ENCODE measurements around the gene SOX15.

Gene SOX15

GRCh38 chr17:7559320-7560171, 30.3 kb downstream of the SOX15 start:
- H3K9ac ChIP-seq (ENCODE audit: low read length): peak overlapping the region; percentile 20
- no peak overlapping the region for H3K4ac ChIP-seq (ENCODE audit: low read depth, low read length)
- no peak overlapping the region for H3K4me2 ChIP-seq (ENCODE audit: low read length)
- no CpG with 5 or more reads among the region's 18 CpGs for WGBS (ENCODE audit: extremely low coverage, insufficient coverage, low lambda C conversion rate)
- H3K56ac ChIP-seq (ENCODE audit: low read length): peak overlapping the region; percentile 19
- H3K4me1 ChIP-seq (ENCODE audit: control insufficient read depth, low read depth, low read length): peaks cover 7% of the 10 kb centered on the region
- no peak overlapping the region for H2BK120ac ChIP-seq (ENCODE audit: low read depth, low read length)
- no peak overlapping the region for H3K4me3 ChIP-seq (ENCODE audit: low read length)
- peaks cover 14% of the 10 kb centered on the region for H3K79me1 ChIP-seq (ENCODE audit: low read length)
- no peak overlapping the region for H2BK15ac ChIP-seq (replicated peaks; ENCODE audit: low read depth)
- H3K23ac ChIP-seq (ENCODE audit: low read length): no peak overlapping the region
- peaks cover 20% of the 10 kb centered on the region for H3K79me2 ChIP-seq (ENCODE audit: control insufficient read depth, insufficient read depth, low read length)
- no peak overlapping the region for H2AK5ac ChIP-seq (ENCODE audit: low read length)
- no peak overlapping the region for H2BK5ac ChIP-seq (ENCODE audit: low read length)
- H4K8ac ChIP-seq (ENCODE audit: low read depth, low read length): no peak overlapping the region
- H3K27me3 ChIP-seq (ENCODE audit: insufficient read depth, low read length, poor library complexity): no peaks in the 10 kb centered on the region
- H3K36me3 ChIP-seq (ENCODE audit: control insufficient read depth, insufficient read depth, low read length): peaks cover 3% of the 10 kb centered on the region
- no peak overlapping the region for H3K18ac ChIP-seq (ENCODE audit: low read length)
- no peak overlapping the region for H3K27ac ChIP-seq (ENCODE audit: low read depth, low read length)
- no peak overlapping the region for H4K5ac ChIP-seq (ENCODE audit: low read length)
- DNase-seq: no peak

- H3K79me1 ChIP-seq (ENCODE audit: low read length): peaks cover 7% of the 10 kb centered on the region
Observed at GRCh38 chr17:7558544-7559319, 31.2 kb downstream of the SOX15 start, which contains the start of gene TNFSF13. TSS of gene TNFSF13 (plus strand) at chr17:7558750. CDS start at chr17:7559040, 290 bp downstream.

GRCh38 chr17:7557775-7558543, 31.9 kb downstream of the SOX15 start:
- peaks cover 8% of the 10 kb centered on the region for H3K79me2 ChIP-seq (ENCODE audit: control insufficient read depth, insufficient read depth, low read length)
- H3K4me3 ChIP-seq (ENCODE audit: low read length): no peak overlapping the region
- no peak overlapping the region for H2BK120ac ChIP-seq (ENCODE audit: low read depth, low read length)
- peak; percentile 74 for DNase-seq
- H3K36me3 ChIP-seq (ENCODE audit: control insufficient read depth, insufficient read depth, low read length): no peaks in the 10 kb centered on the region
- H3K4ac ChIP-seq (ENCODE audit: low read depth, low read length): no peak overlapping the region
- peaks cover 7% of the 10 kb centered on the region for H3K4me1 ChIP-seq (ENCODE audit: control insufficient read depth, low read depth, low read length)
- no peak overlapping the region for H4K5ac ChIP-seq (ENCODE audit: low read length)
- no peak overlapping the region for H2BK15ac ChIP-seq (replicated peaks; ENCODE audit: low read depth)
- H2AK5ac ChIP-seq (ENCODE audit: low read length): no peak overlapping the region
- WGBS (ENCODE audit: extremely low coverage, insufficient coverage, low lambda C conversion rate): no CpG with 5 or more reads among the region's 21 CpGs
- H3K56ac ChIP-seq (ENCODE audit: low read length): peak overlapping the region; percentile 73
- no peaks in the 10 kb centered on the region for H3K27me3 ChIP-seq (ENCODE audit: insufficient read depth, low read length, poor library complexity)
- H3K4me2 ChIP-seq (ENCODE audit: low read length): no peak overlapping the region
- peak overlapping the region; percentile 25 for H3K9ac ChIP-seq (ENCODE audit: low read length)
- no peak overlapping the region for H3K27ac ChIP-seq (ENCODE audit: low read depth, low read length)
- H3K23ac ChIP-seq (ENCODE audit: low read length): no peak overlapping the region
- no peak overlapping the region for H3K18ac ChIP-seq (ENCODE audit: low read length)
- H3K79me1 ChIP-seq (ENCODE audit: low read length): peaks cover 6% of the 10 kb centered on the region
- no peak overlapping the region for H2BK5ac ChIP-seq (ENCODE audit: low read length)
- H4K8ac ChIP-seq (ENCODE audit: low read depth, low read length): no peak overlapping the region

More at GRCh38 chr17:7558544-7559319, 31.2 kb downstream of the SOX15 start, which contains the start of gene TNFSF13:
- H3K36me3 ChIP-seq (ENCODE audit: control insufficient read depth, insufficient read depth, low read length): no peaks in the 10 kb centered on the region
- H2AK5ac ChIP-seq (ENCODE audit: low read length): no peak within 1 kb of the TSS
- H3K9ac ChIP-seq (ENCODE audit: low read length): peak within 1 kb of the TSS; percentile 25
- no peak within 1 kb of the TSS for H4K8ac ChIP-seq (ENCODE audit: low read depth, low read length)
- H3K23ac ChIP-seq (ENCODE audit: low read length): no peak within 1 kb of the TSS
- peaks cover 7% of the 10 kb centered on the region for H3K4me1 ChIP-seq (ENCODE audit: control insufficient read depth, low read depth, low read length)
- H2BK15ac ChIP-seq (replicated peaks; ENCODE audit: low read depth): no peak within 1 kb of the TSS
- H3K4me2 ChIP-seq (ENCODE audit: low read length): no peak within 1 kb of the TSS
- no peak within 1 kb of the TSS for H2BK120ac ChIP-seq (ENCODE audit: low read depth, low read length)
- H3K27me3 ChIP-seq (ENCODE audit: insufficient read depth, low read length, poor library complexity): no peaks in the 10 kb centered on the region
- peaks cover 14% of the 10 kb centered on the region for H3K79me2 ChIP-seq (ENCODE audit: control insufficient read depth, insufficient read depth, low read length)
- H3K18ac ChIP-seq (ENCODE audit: low read length): no peak within 1 kb of the TSS
- H4K5ac ChIP-seq (ENCODE audit: low read length): no peak within 1 kb of the TSS
- H3K4ac ChIP-seq (ENCODE audit: low read depth, low read length): no peak within 1 kb of the TSS
- no peak within 1 kb of the TSS for H3K4me3 ChIP-seq (ENCODE audit: low read length)
- H2BK5ac ChIP-seq (ENCODE audit: low read length): no peak within 1 kb of the TSS
- H3K56ac ChIP-seq (ENCODE audit: low read length): peak within 1 kb of the TSS; percentile 73
- no CpG with 5 or more reads among the region's 16 CpGs for whole genome bisulfite sequencing (ENCODE audit: extremely low coverage, insufficient coverage, low lambda C conversion rate)
- DNase-seq: no peak
- H3K27ac ChIP-seq (ENCODE audit: low read depth, low read length): no peak within 1 kb of the TSS

- Histone ChIP-seq H3K9ac (ENCODE audit: low read length) (no peak overlapping the region), H2BK120ac (ENCODE audit: low read depth, low read length) (no peak overlapping the region), H2BK5ac (ENCODE audit: low read length) (no peak overlapping the region), H3K4me2 (ENCODE audit: low read length) (no peak overlapping the region), H3K27me3 (ENCODE audit: insufficient read depth, low read length, poor library complexity) (no peaks in the 10 kb centered on the region), H2AK5ac (ENCODE audit: low read length) (no peak overlapping the region), H3K23ac (ENCODE audit: low read length) (no peak overlapping the region), H3K18ac (ENCODE audit: low read length) (no peak overlapping the region), H2BK15ac (replicated peaks; ENCODE audit: low read depth) (no peak overlapping the region), H3K27ac (ENCODE audit: low read depth, low read length) (no peak overlapping the region), H3K4me3 (ENCODE audit: low read length) (no peak overlapping the region), H3K79me2 (ENCODE audit: control insufficient read depth, insufficient read depth, low read length) (peaks cover under 1% of the 10 kb centered on the region), H3K79me1 (ENCODE audit: low read length) (no peaks in the 10 kb centered on the region), H3K56ac (ENCODE audit: low read length) (no peak overlapping the region), H3K4me1 (ENCODE audit: control insufficient read depth, low read depth, low read length) (peaks cover 4% of the 10 kb centered on the region), H3K36me3 (ENCODE audit: control insufficient read depth, insufficient read depth, low read length) (no peaks in the 10 kb centered on the region), H4K5ac (ENCODE audit: low read length) (no peak overlapping the region), H4K8ac (ENCODE audit: low read depth, low read length) (no peak overlapping the region), H3K4ac (ENCODE audit: low read depth, low read length) (no peak overlapping the region)
- no CpG with 5 or more reads among the region's 19 CpGs for WGBS (ENCODE audit: extremely low coverage, insufficient coverage, low lambda C conversion rate)
- DNase-seq: no peak
Observed at GRCh38 chr17:7557147-7557764, 32.6 kb downstream of the SOX15 start.

- H4K5ac ChIP-seq (ENCODE audit: low read length): no peak overlapping the region
- H2BK15ac ChIP-seq (replicated peaks; ENCODE audit: low read depth): no peak overlapping the region
- H3K79me2 ChIP-seq (ENCODE audit: control insufficient read depth, insufficient read depth, low read length): no peaks in the 10 kb centered on the region
- H3K4me3 ChIP-seq (ENCODE audit: low read length): no peak overlapping the region
- no peak overlapping the region for H2BK5ac ChIP-seq (ENCODE audit: low read length)
- no peak overlapping the region for H3K4ac ChIP-seq (ENCODE audit: low read depth, low read length)
- no peaks in the 10 kb centered on the region for H3K79me1 ChIP-seq (ENCODE audit: low read length)
- H3K9ac ChIP-seq (ENCODE audit: low read length): no peak overlapping the region
- no CpG with 5 or more reads among the region's 12 CpGs for WGBS (ENCODE audit: extremely low coverage, insufficient coverage, low lambda C conversion rate)
- H3K56ac ChIP-seq (ENCODE audit: low read length): no peak overlapping the region
- peaks cover 4% of the 10 kb centered on the region for H3K4me1 ChIP-seq (ENCODE audit: control insufficient read depth, low read depth, low read length)
- DNase-seq: no peak
- H3K27me3 ChIP-seq (ENCODE audit: insufficient read depth, low read length, poor library complexity): no peaks in the 10 kb centered on the region
- no peak overlapping the region for H3K4me2 ChIP-seq (ENCODE audit: low read length)
- no peak overlapping the region for H3K23ac ChIP-seq (ENCODE audit: low read length)
- H2BK120ac ChIP-seq (ENCODE audit: low read depth, low read length): no peak overlapping the region
- no peak overlapping the region for H3K27ac ChIP-seq (ENCODE audit: low read depth, low read length)
- no peak overlapping the region for H4K8ac ChIP-seq (ENCODE audit: low read depth, low read length)
- no peaks in the 10 kb centered on the region for H3K36me3 ChIP-seq (ENCODE audit: control insufficient read depth, insufficient read depth, low read length)
- no peak overlapping the region for H3K18ac ChIP-seq (ENCODE audit: low read length)
- H2AK5ac ChIP-seq (ENCODE audit: low read length): no peak overlapping the region
Observed at GRCh38 chr17:7556627-7557026, 33.3 kb downstream of the SOX15 start.
